ENCODE data around the gene LRP1-AS. TPM values are rescaled to one million over a fixed set of nuclear protein-coding genes. Genes with fewer than 3 reads are reported as not detected.

The LRP1-AS gene
- total RNA-seq, 1 donor from 2014 or later, result not detected

- H3K4me1 Mint-ChIP-seq (ENCODE audit: low read depth, unreplicated experiment), result peaks cover 10% of the 10 kb centered on the region
- FAIRE-seq, result no peak
These were observed 28.6 kb downstream of the LRP1-AS start for GRCh38 chr12:57118711-57119271.

GRCh38 chr12:57116580-57117281 is 30.7 kb downstream of the LRP1-AS start:
- no peak overlapping the region for H3K4me2 ChIP-seq (ENCODE audit: low read length)
- Mint-ChIP-seq H3K27me3 (ENCODE audit: low read depth, unreplicated experiment) (peaks cover 9% of the 10 kb centered on the region), H3K27ac (ENCODE audit: unreplicated experiment) (no peak overlapping the region), H3K4me3 (ENCODE audit: unreplicated experiment) (peak overlapping the region; percentile 31), H3K9me3 (ENCODE audit: unreplicated experiment) (peaks cover 1% of the 10 kb centered on the region), H3K4me1 (ENCODE audit: low read depth, unreplicated experiment) (peaks cover 15% of the 10 kb centered on the region), H3K36me3 (ENCODE audit: low read depth, unreplicated experiment) (peaks cover 6% of the 10 kb centered on the region)
- no peaks in the 10 kb centered on the region for H3K79me2 ChIP-seq (ENCODE audit: insufficient read depth, low read length)
- no peak overlapping the region for H3K9ac ChIP-seq (ENCODE audit: low read length)
- DNase-seq (ENCODE audit: low read depth) (no peak), FAIRE-seq (no peak)
- no peak overlapping the region for H3K27ac ChIP-seq (ENCODE audit: low read depth, low read length)
- no peaks in the 10 kb centered on the region for H3K36me3 ChIP-seq (ENCODE audit: insufficient read depth, low read length)
- H2AFZ ChIP-seq (ENCODE audit: low read depth, low read length), result no peak overlapping the region
- H3K4me3 ChIP-seq (ENCODE audit: insufficient read depth, low read depth, low read length), result no peak overlapping the region
- no peaks in the 10 kb centered on the region for H4K20me1 ChIP-seq (ENCODE audit: insufficient read depth, low read length)
- H3K27me3 ChIP-seq (ENCODE audit: insufficient read depth, low read length), result no peaks in the 10 kb centered on the region
- TF ChIP-seq CTCF (IDR thresholded peaks at IDR 0.05; ENCODE audit: insufficient read depth, low read depth, low read length), result no peak
- TF ChIP-seq EZH2 (IDR thresholded peaks at IDR 0.05; ENCODE audit: insufficient read depth, low read length), result no peak
- H3K4me1 ChIP-seq (ENCODE audit: insufficient read depth, low read length), result peaks cover 15% of the 10 kb centered on the region
- no peaks in the 10 kb centered on the region for H3K9me3 ChIP-seq (ENCODE audit: insufficient read depth, low read depth, low read length)

More at GRCh38 chr12:57118711-57119271, 28.6 kb downstream of the LRP1-AS start:
- no peak for DNase-seq (ENCODE audit: low read depth)
- Histone ChIP-seq H3K27me3 (ENCODE audit: insufficient read depth, low read length) (no peaks in the 10 kb centered on the region), H3K9me3 (ENCODE audit: insufficient read depth, low read depth, low read length) (no peaks in the 10 kb centered on the region), H3K9ac (ENCODE audit: low read length) (no peak overlapping the region), H3K4me3 (ENCODE audit: insufficient read depth, low read depth, low read length) (no peak overlapping the region), H3K36me3 (ENCODE audit: insufficient read depth, low read length) (no peaks in the 10 kb centered on the region), H3K27ac (ENCODE audit: low read depth, low read length) (no peak overlapping the region), H3K4me1 (ENCODE audit: insufficient read depth, low read length) (peaks cover 5% of the 10 kb centered on the region), H2AFZ (ENCODE audit: low read depth, low read length) (peak overlapping the region; percentile 59), H3K4me2 (ENCODE audit: low read length) (no peak overlapping the region), H3K79me2 (ENCODE audit: insufficient read depth, low read length) (no peaks in the 10 kb centered on the region), H4K20me1 (ENCODE audit: insufficient read depth, low read length) (no peaks in the 10 kb centered on the region)
- H3K27ac Mint-ChIP-seq (ENCODE audit: unreplicated experiment), result no peak overlapping the region
- H3K9me3 Mint-ChIP-seq (ENCODE audit: unreplicated experiment), result peaks cover 1% of the 10 kb centered on the region
- H3K4me3 Mint-ChIP-seq (ENCODE audit: unreplicated experiment), result no peak overlapping the region
- H3K27me3 Mint-ChIP-seq (ENCODE audit: low read depth, unreplicated experiment), result peaks cover 9% of the 10 kb centered on the region
- H3K36me3 Mint-ChIP-seq (ENCODE audit: low read depth, unreplicated experiment), result peaks cover 6% of the 10 kb centered on the region
- no peak for TF ChIP-seq EZH2 (IDR thresholded peaks at IDR 0.05; ENCODE audit: insufficient read depth, low read length)
- no peak for TF ChIP-seq CTCF (IDR thresholded peaks at IDR 0.05; ENCODE audit: insufficient read depth, low read depth, low read length)
